ENCODE data around the gene CCDC178.
"Not testable (repeated sequence)": the region's sequence is repeated elsewhere in the genome, so short reads cannot be mapped to it uniquely, and the experiment has no call there.

Gene CCDC178

GRCh38 chr18:33355756-33356155, 84.8 kb downstream of the CCDC178 start:
- DNase-seq = no peak

GRCh38 chr18:33355263-33355662, 85.3 kb downstream of the CCDC178 start:
- DNase-seq = no peak

- no peak for DNase-seq
These were observed 90.3 kb downstream of the CCDC178 start for GRCh38 chr18:33350256-33350655.

- DNase-seq = not testable (repeated sequence)
These were observed 100.8 kb downstream of the CCDC178 start for GRCh38 chr18:33339733-33340132.

- no peak for DNase-seq
These were observed 105.7 kb downstream of the CCDC178 start for GRCh38 chr18:33334781-33335180.

GRCh38 chr18:33330711-33331110, 109.8 kb downstream of the CCDC178 start:
- DNase-seq = no peak

GRCh38 chr18:33326975-33327374, 113.5 kb downstream of the CCDC178 start:
- DNase-seq = no peak

GRCh38 chr18:33317640-33318039, 122.9 kb downstream of the CCDC178 start:
- no peak for DNase-seq

- no peak for DNase-seq
These were observed 124.4 kb downstream of the CCDC178 start for GRCh38 chr18:33316146-33316587.

GRCh38 chr18:33307520-33307919, 133.0 kb downstream of the CCDC178 start:
- DNase-seq = no peak

- DNase-seq = no peak
These were observed 136.2 kb downstream of the CCDC178 start for GRCh38 chr18:33304277-33304676.

- no peak for DNase-seq
These were observed 149.0 kb downstream of the CCDC178 start for GRCh38 chr18:33291539-33291938.

- no peak for DNase-seq
These were observed 152.3 kb downstream of the CCDC178 start for GRCh38 chr18:33288082-33288716.

GRCh38 chr18:33282709-33283333, 157.7 kb downstream of the CCDC178 start:
- no peak for DNase-seq

GRCh38 chr18:33282142-33282541, 158.4 kb downstream of the CCDC178 start:
- DNase-seq = no peak

- no peak for DNase-seq
These were observed 163.1 kb downstream of the CCDC178 start for GRCh38 chr18:33277431-33277830.

- DNase-seq = no peak
These were observed 164.7 kb downstream of the CCDC178 start for GRCh38 chr18:33275843-33276242.

GRCh38 chr18:33270297-33270696, 170.2 kb downstream of the CCDC178 start:
- no peak for DNase-seq

- DNase-seq = no peak
These were observed 171.3 kb downstream of the CCDC178 start for GRCh38 chr18:33269223-33269622.

GRCh38 chr18:33264566-33264965, 176.0 kb downstream of the CCDC178 start:
- DNase-seq = no peak

- no peak for DNase-seq
These were observed 201.2 kb downstream of the CCDC178 start for GRCh38 chr18:33239298-33239697.

GRCh38 chr18:33232318-33232626, 208.2 kb downstream of the CCDC178 start:
- DNase-seq = no peak

- peak; percentile 69 to 81 (median 78) for DNase-seq
These were observed 208.8 kb downstream of the CCDC178 start for GRCh38 chr18:33231474-33232317.

- DNase-seq = no peak
These were observed 228.2 kb downstream of the CCDC178 start for GRCh38 chr18:33212363-33212762.
